CD4-positive, alpha-beta T cell (primary cell): ENCODE measurements around the gene MYO1A. TPM values are rescaled to one million over a fixed set of nuclear protein-coding genes. Genes with fewer than 3 reads are reported as not detected.
A peak's percentile ranks its signal among the peaks of the same experiment; 100 is the strongest.

Experiments
- ATAC-seq: fragments of 200-7000 bp; cut with Tn5 transposase; one replicate; pipeline ENCODE4 v1.10.0; 2022; ENCODE audit warnings: mild to moderate bottlenecking; ENCODE audit not compliant: poor library complexity
- CTCF ChIA-PET: fragments of 350-600 bp; sonication (Branson Sonifier 250); formaldehyde crosslinking; loops from one replicate; lab custom pipeline; 2021; ENCODE audit warnings: antibody characterized with exemption, inconsistent platforms; lab: Charles Lee
- POLR2A ChIA-PET: fragments of 350-600 bp; sonication (Branson Sonifier 250); formaldehyde crosslinking; loops from one replicate; lab custom pipeline; 2021; ENCODE audit warnings: antibody characterized with exemption, inconsistent platforms; lab: Charles Lee
- DNase-seq, 14 experiments: peaks; one replicate each; pipeline ENCODE4 v3.0.0-alpha.2; 2013 to 2020; ENCODE audit warnings: mixed read lengths in 2 of 14
- H3K27ac ChIP-seq, 2 donors: one replicate each; pipeline versions ENCODE4 v1.5.1 to v1.7.0; 2013; ENCODE audit warnings: low read length in 2 of 2, low read depth in 1 of 2, mild to moderate bottlenecking in 1 of 2
- H3K27me3 ChIP-seq, 2 experiments: 1 replicate in 1 of 2; 2 replicates in 1 of 2; pipeline versions ENCODE4 v1.6.1 to v1.7.0; 2013; ENCODE audit warnings: low read length in 2 of 2, control low read depth in 1 of 2, mild to moderate bottlenecking in 1 of 2, moderate library complexity in 1 of 2; ENCODE audit not compliant: insufficient read depth in 2 of 2, control insufficient read depth in 1 of 2
- H3K36me3 ChIP-seq: one replicate; pipeline ENCODE4 v1.6.1; 2013; ENCODE audit warnings: low read length, control low read depth; ENCODE audit not compliant: insufficient read depth
- H3K4me1 ChIP-seq: one replicate; pipeline ENCODE4 v1.6.1; 2013; ENCODE audit warnings: low read length, control low read depth; ENCODE audit not compliant: insufficient read depth
- H3K4me3 ChIP-seq: one replicate; pipeline ENCODE4 v1.5.1; 2013; ENCODE audit warnings: mild to moderate bottlenecking, low read length, moderate library complexity
- H3K9me3 ChIP-seq, 2 experiments: 1 replicate in 1 of 2; 2 replicates in 1 of 2; pipeline versions ENCODE4 v1.6.1 to v1.7.0; 2013; ENCODE audit warnings: low read length in 2 of 2, mild to moderate bottlenecking in 2 of 2, control low read depth in 1 of 2, moderate library complexity in 1 of 2; ENCODE audit not compliant: control insufficient read depth in 1 of 2, insufficient read depth in 1 of 2
- H3K27ac Mint-ChIP-seq: one replicate; pipeline ENCODE4 v1.8.0; 2020; ENCODE audit warnings: mixed read lengths
- H3K27me3 Mint-ChIP-seq: one replicate; pipeline ENCODE4 v1.8.0; 2021; ENCODE audit warnings: mixed read lengths
- H3K36me3 Mint-ChIP-seq: one replicate; pipeline ENCODE4 v1.8.0; 2021; ENCODE audit warnings: low read depth, mixed read lengths
- H3K4me1 Mint-ChIP-seq: one replicate; pipeline ENCODE4 v1.8.0; 2021; ENCODE audit warnings: low read depth, mixed read lengths
- H3K4me3 Mint-ChIP-seq: one replicate; pipeline ENCODE4 v1.8.0; 2020; ENCODE audit warnings: mild to moderate bottlenecking, mixed read lengths
- H3K9me3 Mint-ChIP-seq: one replicate; pipeline ENCODE4 v1.8.0; 2020; ENCODE audit warnings: mixed read lengths
- CTCF ChIP-seq: fragments of 200-600 bp; IDR thresholded peaks from one replicate; pipeline ENCODE4 v1.8.0; 2022; ENCODE audit warnings: antibody characterized with exemption, mild to moderate bottlenecking
- intact Hi-C, 2 experiments: fragments of 100-400 bp; cut with DNase I in 1 of 2; cut with micrococcal nuclease in 1 of 2; formaldehyde crosslinking; loops; one replicate each; pipeline versions ENCODE4 v1.15.1 to v1.9.0; 2023 to 2025; cut with DNase I, micrococcal nuclease
- total RNA-seq, 174 experiments: library from RNA in 2 of 174; stranded (reverse) in 2 of 174; gene quantifications; one replicate each; pipeline ENCODE4 v1.2.3 and lab custom pipeline; 2021 to 2026

The MYO1A gene
- total RNA-seq, 2 experiments from 2014 or later: 1.0 to 1.1 TPM

GRCh38 chr12:56990648-56991318 lies 59.1 kb downstream of the MYO1A start:
- Histone ChIP-seq H3K27me3 (no peaks in the 10 kb centered on the region), H3K4me1 (peaks cover 18% of the 10 kb centered on the region), H3K4me3 (no peak overlapping the region), H3K27ac (no peak overlapping the region), H3K36me3 (no peaks in the 10 kb centered on the region), H3K9me3 (no peaks in the 10 kb centered on the region)
- Mint-ChIP-seq H3K4me3 (no peak overlapping the region), H3K9me3 (no peaks in the 10 kb centered on the region), H3K4me1 (peaks cover 14% of the 10 kb centered on the region), H3K36me3 (peaks cover 1% of the 10 kb centered on the region), H3K27ac (no peak overlapping the region), H3K27me3 (no peaks in the 10 kb centered on the region)
- CTCF ChIA-PET: no interaction called here
- POLR2A ChIA-PET: no interaction called here
- TF ChIP-seq CTCF: no peak
- intact Hi-C loops: no loop called here
- DNase-seq (no peak), ATAC-seq (no peak)

DNA sequence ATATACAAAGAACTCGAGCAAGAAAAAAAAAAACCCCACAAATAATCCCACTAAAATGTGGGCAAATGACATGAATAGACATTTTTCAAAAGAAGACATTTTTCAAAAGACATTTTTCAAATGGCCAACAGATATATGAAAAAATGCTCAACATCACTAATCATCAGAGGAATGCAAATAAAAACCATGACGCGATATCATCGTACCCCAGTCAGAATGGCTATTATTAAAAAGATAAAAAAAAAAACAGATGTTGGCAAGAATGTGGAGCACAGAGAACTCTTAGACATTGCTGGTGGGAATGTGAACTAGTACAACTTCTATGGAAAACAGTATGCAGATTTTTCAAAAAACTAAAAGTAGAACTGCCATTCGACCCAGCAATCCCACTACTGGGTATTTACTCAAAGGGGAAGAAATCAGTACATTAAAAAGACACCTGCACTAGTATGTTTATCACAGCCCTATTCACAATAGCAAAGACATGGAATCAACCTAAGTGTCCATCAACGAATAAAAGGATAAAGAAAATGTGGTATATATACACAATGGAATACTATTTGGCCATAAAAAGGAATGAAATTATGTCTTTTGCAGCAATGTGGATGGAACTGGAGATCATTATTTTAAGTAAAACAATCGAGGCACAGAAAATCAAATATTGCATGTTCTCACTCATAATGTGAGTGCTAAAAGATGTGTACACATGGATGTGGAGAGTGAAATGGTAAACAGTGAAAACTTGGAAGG lies 59.9 kb downstream of the MYO1A start:
- Histone ChIP-seq H3K27ac (no peak overlapping the region), H3K27me3 (no peaks in the 10 kb centered on the region), H3K4me1 (peaks cover 18% of the 10 kb centered on the region), H3K9me3 (no peaks in the 10 kb centered on the region), H3K36me3 (no peaks in the 10 kb centered on the region), H3K4me3 (no peak overlapping the region)
- Mint-ChIP-seq H3K4me1 (peaks cover 14% of the 10 kb centered on the region), H3K36me3 (no peaks in the 10 kb centered on the region), H3K4me3 (no peak overlapping the region), H3K27me3 (no peaks in the 10 kb centered on the region), H3K27ac (no peak overlapping the region), H3K9me3 (no peaks in the 10 kb centered on the region)
- CTCF ChIA-PET: interaction anchor here (1.3 to 1.8 kb wide), 2 partner anchors 11 to 79 kb away, joined by 4 to 6 read pairs; no protein-coding TSS in a partner anchor
- TF ChIP-seq CTCF: no peak
- no peak for ATAC-seq
- intact Hi-C loops: loop anchor here (5.0 kb wide), 2 partner anchors 153 to 478 kb away; no protein-coding TSS in a partner anchor
- POLR2A ChIA-PET: no interaction called here
- DNase-seq: no peak

DNA sequence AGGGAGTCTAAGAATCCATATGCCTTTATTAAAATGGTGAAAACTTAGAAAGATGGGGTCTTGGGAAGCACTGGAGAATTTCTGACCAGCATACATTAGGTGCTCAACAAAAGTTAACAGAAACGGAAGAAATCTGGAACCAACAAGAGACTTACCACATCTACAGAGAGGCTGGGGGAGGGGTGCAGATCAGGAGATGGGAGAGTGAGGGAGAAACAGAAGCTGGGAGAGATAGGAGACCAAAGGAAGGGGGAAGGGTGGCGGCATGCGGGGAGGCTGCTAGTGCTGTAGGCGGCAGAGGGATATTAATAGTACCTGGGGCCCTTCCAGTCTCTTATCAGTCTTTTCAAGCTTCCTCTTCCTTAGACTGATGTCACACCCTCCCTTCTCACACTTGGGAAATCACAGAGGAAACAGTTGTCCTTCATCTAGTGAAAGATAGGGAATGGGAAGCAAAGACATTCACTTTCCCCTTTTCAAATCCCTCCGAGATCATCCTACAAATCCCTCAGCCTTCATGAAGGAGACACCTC lies 61.7 kb downstream of the MYO1A start:
- CTCF ChIA-PET: interaction anchor here (0.6 to 2.6 kb wide), 8 partner anchors 13 to 235 kb away, joined by 3 to 7 read pairs (median 4); partner anchors contain the start of genes NEMP1 and PRIM1
- POLR2A ChIA-PET: no interaction called here
- ATAC-seq (no peak), DNase-seq (peak in 1 of 14 experiments; percentile 11)
- Mint-ChIP-seq H3K27ac (no peak overlapping the region), H3K27me3 (no peaks in the 10 kb centered on the region), H3K9me3 (no peaks in the 10 kb centered on the region), H3K4me3 (no peak overlapping the region), H3K4me1 (peaks cover 14% of the 10 kb centered on the region), H3K36me3 (no peaks in the 10 kb centered on the region)
- no peaks in the 10 kb centered on the region for H3K9me3 ChIP-seq
- no peak overlapping the region for H3K27ac ChIP-seq
- intact Hi-C loops: loop anchor here (5.0 kb wide), 2 partner anchors 151 to 476 kb away; no protein-coding TSS in a partner anchor
- H3K36me3 ChIP-seq: no peaks in the 10 kb centered on the region
- TF ChIP-seq CTCF: no peak
- peaks cover 18% of the 10 kb centered on the region for H3K4me1 ChIP-seq
- no peaks in the 10 kb centered on the region for H3K27me3 ChIP-seq
- H3K4me3 ChIP-seq: no peak overlapping the region
